DND-41 (cell line): ENCODE measurements around the gene DUSP1.

Experiments
- EZH2 ChIP-seq: IDR thresholded peaks from 3 replicates; pipeline ENCODE4 v1.6.1; 2012; ENCODE audit warnings: borderline replicate concordance, low read depth, mild to moderate bottlenecking, moderate library complexity, low read length, inconsistent platforms; ENCODE audit not compliant: severe bottlenecking
- TF ChIP-seq, protein P1 (sequence below): IDR thresholded peaks from 2 replicates; pipeline ENCODE4 v1.5.1; 2012; ENCODE audit warnings: borderline replicate concordance, low read length, moderate library complexity, mild to moderate bottlenecking; ENCODE audit not compliant: poor library complexity, severe bottlenecking; ENCODE audit errors: extremely low read depth

DNA sequence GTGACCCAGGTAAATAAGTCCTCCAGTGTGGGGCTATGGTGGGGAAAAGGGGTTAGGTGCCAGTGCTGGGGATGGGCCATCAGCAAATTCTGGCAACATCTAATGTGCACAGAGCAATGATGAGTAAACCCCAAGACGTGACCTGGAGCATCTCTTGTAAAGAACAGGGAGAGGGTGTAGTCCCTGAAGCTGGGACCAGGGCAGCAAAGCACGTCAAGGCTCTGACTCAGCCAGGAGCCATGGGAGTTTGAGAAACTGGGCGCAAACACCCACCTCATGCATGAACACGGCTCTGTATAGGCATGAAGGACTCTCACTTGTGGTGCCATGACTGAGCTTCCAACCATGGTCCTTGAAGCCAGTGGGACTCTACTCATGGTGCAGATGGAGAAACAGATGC is 51.8 kb downstream of the DUSP1 start:
- no peak for TF ChIP-seq EZH2
- TF ChIP-seq, protein P1, sequence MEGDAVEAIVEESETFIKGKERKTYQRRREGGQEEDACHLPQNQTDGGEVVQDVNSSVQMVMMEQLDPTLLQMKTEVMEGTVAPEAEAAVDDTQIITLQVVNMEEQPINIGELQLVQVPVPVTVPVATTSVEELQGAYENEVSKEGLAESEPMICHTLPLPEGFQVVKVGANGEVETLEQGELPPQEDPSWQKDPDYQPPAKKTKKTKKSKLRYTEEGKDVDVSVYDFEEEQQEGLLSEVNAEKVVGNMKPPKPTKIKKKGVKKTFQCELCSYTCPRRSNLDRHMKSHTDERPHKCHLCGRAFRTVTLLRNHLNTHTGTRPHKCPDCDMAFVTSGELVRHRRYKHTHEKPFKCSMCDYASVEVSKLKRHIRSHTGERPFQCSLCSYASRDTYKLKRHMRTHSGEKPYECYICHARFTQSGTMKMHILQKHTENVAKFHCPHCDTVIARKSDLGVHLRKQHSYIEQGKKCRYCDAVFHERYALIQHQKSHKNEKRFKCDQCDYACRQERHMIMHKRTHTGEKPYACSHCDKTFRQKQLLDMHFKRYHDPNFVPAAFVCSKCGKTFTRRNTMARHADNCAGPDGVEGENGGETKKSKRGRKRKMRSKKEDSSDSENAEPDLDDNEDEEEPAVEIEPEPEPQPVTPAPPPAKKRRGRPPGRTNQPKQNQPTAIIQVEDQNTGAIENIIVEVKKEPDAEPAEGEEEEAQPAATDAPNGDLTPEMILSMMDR = no peak
